KMS-11 (cell line): Measurements from ENCODE around the gene CCDC102A.
"Not testable (repeated sequence)": the region's sequence is repeated elsewhere in the genome, so short reads cannot be mapped to it uniquely, and the experiment has no call there.

Source experiments
- H2AFZ ChIP-seq: fragments of 200-600 bp; sonication (generic); 2 replicates; pipeline ENCODE4 v1.6.1; 2016; ENCODE audit warnings: antibody characterized with exemption, mixed run types, low read depth
- H3K27ac ChIP-seq: fragments of 200-600 bp; sonication (generic); 2 replicates; pipeline ENCODE4 v1.6.1; 2016; ENCODE audit warnings: mild to moderate bottlenecking, mixed run types
- H3K27me3 ChIP-seq: fragments of 200-600 bp; sonication (generic); 2 replicates; pipeline ENCODE4 v1.6.1; 2017; ENCODE audit warnings: mild to moderate bottlenecking, low read depth, mixed run types, moderate library complexity; ENCODE audit not compliant: insufficient read depth
- H3K36me3 ChIP-seq: fragments of 200-600 bp; sonication (generic); 2 replicates; pipeline ENCODE4 v1.6.1; 2017; ENCODE audit warnings: mild to moderate bottlenecking, mixed run types; ENCODE audit not compliant: insufficient read depth
- H3K4me1 ChIP-seq: fragments of 200-600 bp; sonication (generic); 2 replicates; pipeline ENCODE4 v1.6.1; 2016; ENCODE audit warnings: mild to moderate bottlenecking, low read depth, mixed run types; ENCODE audit not compliant: poor library complexity, severe bottlenecking
- H3K4me2 ChIP-seq: fragments of 200-600 bp; sonication (generic); 2 replicates; pipeline ENCODE4 v1.7.0; 2016; ENCODE audit warnings: mild to moderate bottlenecking, mixed run types
- H3K4me3 ChIP-seq: fragments of 200-600 bp; sonication (generic); IDR thresholded peaks from 2 replicates; pipeline ENCODE4 v1.6.1; 2017; ENCODE audit warnings: low read depth, low read length, mixed read lengths; ENCODE audit not compliant: insufficient read depth
- H3K79me2 ChIP-seq: fragments of 200-600 bp; sonication (generic); 2 replicates; pipeline ENCODE4 v1.6.1; 2016; ENCODE audit warnings: low read depth, mixed run types; ENCODE audit not compliant: insufficient read depth
- H3K9ac ChIP-seq: fragments of 200-600 bp; sonication (generic); 2 replicates; pipeline ENCODE4 v1.6.1; 2016; ENCODE audit warnings: mild to moderate bottlenecking, mixed run types
- H4K20me1 ChIP-seq: fragments of 200-600 bp; sonication (generic); 2 replicates; pipeline ENCODE4 v1.6.1; 2016; ENCODE audit warnings: mild to moderate bottlenecking, mixed run types; ENCODE audit not compliant: insufficient read depth
- CTCF ChIP-seq: fragments of 200-600 bp; sonication (generic); conservative IDR thresholded peaks from 2 replicates; pipeline ENCODE4 v1.6.1; 2017; ENCODE audit warnings: low read depth, mild to moderate bottlenecking, antibody characterized with exemption, low read length, moderate library complexity, mixed read lengths

CCDC102A gene

DNA sequence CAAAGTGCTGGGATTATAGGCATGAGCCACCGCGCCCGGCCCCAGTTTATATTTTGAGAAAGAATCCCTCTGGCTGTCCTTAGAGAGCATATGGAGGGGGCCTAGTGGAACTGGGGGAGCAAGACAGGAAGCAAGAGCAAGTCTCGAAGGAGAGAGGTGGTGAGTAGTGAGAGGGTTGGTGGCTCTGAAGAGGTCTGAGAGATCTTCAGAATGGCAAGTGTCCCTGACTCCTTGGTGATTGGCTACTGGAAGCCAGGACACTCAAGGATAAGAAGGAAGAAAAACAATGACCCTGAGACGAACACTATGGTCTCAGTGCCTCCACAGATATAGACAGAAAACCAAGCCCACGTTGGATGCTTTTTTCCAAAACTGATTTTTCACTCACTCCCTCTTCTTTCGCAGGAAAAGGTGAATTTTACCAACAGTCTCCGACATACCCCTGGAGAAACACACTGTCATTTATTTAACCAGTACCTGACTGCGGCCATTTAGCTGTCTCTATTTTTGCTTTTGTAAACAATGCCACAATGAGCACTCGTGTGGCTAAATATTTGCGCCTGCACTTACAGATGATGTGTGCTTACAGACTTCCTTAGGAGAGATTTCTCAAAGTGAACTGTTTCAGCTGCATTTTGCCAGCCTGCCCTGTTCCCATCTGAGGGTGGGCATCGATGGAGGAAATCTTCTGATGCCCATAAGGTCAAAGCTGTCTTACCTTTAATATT, 34.2 kb downstream of the CCDC102A start:
- Histone ChIP-seq H3K4me2 (no peak overlapping the region), H4K20me1 (no peaks in the 10 kb centered on the region), H3K4me3 (no peak overlapping the region), H3K27ac (no peak overlapping the region), H3K79me2 (no peaks in the 10 kb centered on the region), H3K27me3 (no peaks in the 10 kb centered on the region), H3K9ac (no peak overlapping the region), H3K4me1 (no peaks in the 10 kb centered on the region), H3K36me3 (no peaks in the 10 kb centered on the region), H2AFZ (no peak overlapping the region)
- no peak for TF ChIP-seq CTCF

- Histone ChIP-seq H3K4me3 (no peak overlapping the region), H3K79me2 (no peaks in the 10 kb centered on the region), H3K9ac (no peak overlapping the region), H3K36me3 (no peaks in the 10 kb centered on the region), H3K4me1 (no peaks in the 10 kb centered on the region), H2AFZ (no peak overlapping the region), H3K4me2 (no peak overlapping the region), H4K20me1 (no peaks in the 10 kb centered on the region), H3K27ac (no peak overlapping the region), H3K27me3 (no peaks in the 10 kb centered on the region)
- TF ChIP-seq CTCF, result no peak
Measured at GRCh38 chr16:57501492-57501891, 34.9 kb downstream of the CCDC102A start.

DNA sequence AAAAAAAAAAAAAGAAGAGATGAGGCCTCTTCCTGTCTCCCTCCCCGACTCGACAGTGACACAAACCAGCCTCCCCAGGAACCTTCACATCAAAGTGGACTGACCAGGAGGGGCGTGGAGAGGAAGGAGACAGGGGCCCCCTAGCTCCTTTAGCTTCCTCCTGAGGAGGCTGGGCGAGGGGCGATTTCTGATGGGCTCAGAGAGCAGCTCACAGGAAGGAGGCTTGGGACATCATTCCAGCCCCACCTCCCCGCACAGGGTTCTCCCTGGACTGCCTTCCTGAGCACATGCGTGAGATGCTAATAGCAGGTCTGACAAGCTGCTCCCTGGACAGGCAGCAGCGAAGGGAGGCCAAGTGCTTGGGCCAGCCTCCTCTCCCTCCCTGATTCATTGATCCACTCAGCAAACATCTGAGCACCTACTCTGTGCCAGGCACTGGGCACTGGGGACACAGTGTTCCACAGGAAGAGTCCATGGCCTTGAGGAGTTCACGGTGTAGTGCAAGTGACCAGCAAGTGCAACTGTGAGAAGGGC, 35.7 kb downstream of the CCDC102A start:
- H3K9ac ChIP-seq, result no peak overlapping the region
- no peaks in the 10 kb centered on the region for H4K20me1 ChIP-seq
- no peak for TF ChIP-seq CTCF
- H3K4me2 ChIP-seq, result no peak overlapping the region
- H3K27ac ChIP-seq, result no peak overlapping the region
- no peaks in the 10 kb centered on the region for H3K27me3 ChIP-seq
- H2AFZ ChIP-seq, result no peak overlapping the region
- H3K4me1 ChIP-seq, result no peaks in the 10 kb centered on the region
- H3K4me3 ChIP-seq, result no peak overlapping the region
- H3K36me3 ChIP-seq, result no peaks in the 10 kb centered on the region
- no peaks in the 10 kb centered on the region for H3K79me2 ChIP-seq

GRCh38 chr16:57499941-57500340, 36.4 kb downstream of the CCDC102A start:
- H3K27ac ChIP-seq, H3K79me2 ChIP-seq, H3K9ac ChIP-seq, H4K20me1 ChIP-seq, H3K4me3 ChIP-seq, H3K4me2 ChIP-seq, H3K27me3 ChIP-seq, H2AFZ ChIP-seq, H3K4me1 ChIP-seq, H3K36me3 ChIP-seq: not testable (repeated sequence)

DNA sequence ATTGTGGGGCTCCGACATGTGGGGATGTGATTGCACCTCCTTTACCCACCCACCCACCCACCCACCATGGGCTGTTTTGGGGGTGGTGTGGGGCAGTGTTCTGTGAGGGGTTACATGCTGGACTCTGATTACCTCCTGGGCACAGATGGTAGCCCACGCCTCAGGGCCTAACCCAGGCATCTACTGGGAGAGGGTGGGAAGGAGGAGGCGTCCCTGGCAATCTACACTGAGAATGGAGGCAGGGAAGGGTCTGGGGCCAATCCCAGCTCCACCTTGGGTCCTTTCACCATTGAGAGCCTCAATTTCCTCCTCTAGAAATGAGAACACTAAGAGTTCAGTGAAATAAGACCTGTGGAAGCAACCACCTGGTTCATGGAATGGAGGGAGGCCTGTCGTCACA, 38.3 kb downstream of the CCDC102A start:
- no peak overlapping the region for H3K4me3 ChIP-seq
- H3K4me2 ChIP-seq, result no peak overlapping the region
- no peak for TF ChIP-seq CTCF
- H3K9ac ChIP-seq, result no peak overlapping the region
- H3K4me1 ChIP-seq, result no peaks in the 10 kb centered on the region
- no peaks in the 10 kb centered on the region for H4K20me1 ChIP-seq
- no peaks in the 10 kb centered on the region for H3K27me3 ChIP-seq
- H3K27ac ChIP-seq, result no peak overlapping the region
- H3K36me3 ChIP-seq, result no peaks in the 10 kb centered on the region
- H3K79me2 ChIP-seq, result no peaks in the 10 kb centered on the region
- no peak overlapping the region for H2AFZ ChIP-seq
